Stimulated activated CD4-positive, alpha-beta T cell treated with anti-CD3 and anti-CD28 coated beads, Interleukin-12 subunit alpha, Interleukin-12 subunit beta, amount 100 ng/mL, for 4 hours (primary cell): ENCODE data around the gene BAZ1B.
"Not testable (repeated sequence)": the region's sequence is repeated elsewhere in the genome, so short reads cannot be mapped to it uniquely, and the experiment has no call there.

Experiments used
- DNase-seq: peaks from one replicate; pipeline ENCODE4 v3.0.0-alpha.2; 2020

BAZ1B gene

DNA sequence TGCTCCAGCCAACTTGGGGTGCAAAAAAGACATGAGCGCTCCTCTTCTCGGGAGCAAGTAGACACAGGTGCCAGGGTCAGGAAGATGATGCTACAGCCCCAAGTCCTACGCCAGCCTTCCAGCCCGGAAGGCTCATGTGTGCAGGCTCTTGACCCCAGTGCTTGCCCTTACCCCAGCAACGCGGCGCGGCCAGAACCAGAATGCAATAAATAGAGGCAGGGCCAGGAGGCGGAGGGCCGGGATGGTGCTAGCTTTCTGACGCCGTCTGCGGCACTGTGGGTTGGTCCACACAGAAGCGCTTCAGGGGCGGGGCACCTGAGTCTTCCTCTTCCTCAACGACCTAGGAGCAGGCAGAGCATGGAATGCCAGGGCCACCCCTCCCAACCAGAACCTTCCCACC, 15.0 kb upstream of the BAZ1B start:
- DNase-seq: no peak

DNA sequence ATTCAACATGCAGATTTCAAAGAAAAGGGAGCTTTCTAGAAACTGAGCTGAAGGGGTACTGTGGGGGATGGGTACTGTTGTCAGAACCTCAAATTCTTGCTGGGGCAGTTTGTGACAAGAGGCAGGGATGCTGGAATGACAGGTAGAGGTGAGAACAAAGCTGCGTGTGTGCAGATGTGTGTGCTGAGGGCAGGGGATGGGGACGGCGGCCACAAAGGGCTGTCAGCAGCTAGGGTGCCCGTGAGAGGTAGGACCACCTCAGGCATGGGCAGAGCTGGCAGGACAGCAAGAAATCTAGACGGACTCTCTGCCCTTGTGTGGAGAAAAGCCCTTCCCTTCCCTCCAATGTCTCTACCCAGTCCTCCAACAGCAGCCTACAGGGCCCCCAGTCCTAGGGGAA, 14.4 kb upstream of the BAZ1B start:
- no peak for DNase-seq

DNA sequence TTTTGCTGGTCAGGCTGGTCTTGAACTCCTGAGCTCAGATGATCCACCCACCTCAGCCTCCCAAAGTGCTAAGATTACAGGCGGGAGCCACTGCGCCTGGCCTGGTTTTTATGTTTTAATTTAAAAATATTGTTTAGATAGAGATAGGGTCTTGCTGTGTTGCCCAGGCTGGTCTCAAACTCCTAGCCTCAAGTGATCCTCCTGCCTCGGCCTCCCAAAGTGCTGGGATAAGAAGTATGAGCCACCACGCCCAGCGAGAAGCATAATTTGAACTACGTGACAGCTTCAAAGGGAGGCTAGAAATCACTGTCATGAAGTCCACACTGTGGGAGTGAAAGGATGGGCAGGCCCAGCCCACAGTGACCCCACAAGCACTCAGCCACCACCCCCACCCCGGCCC, 13.8 kb upstream of the BAZ1B start:
- DNase-seq: not testable (repeated sequence)

DNA sequence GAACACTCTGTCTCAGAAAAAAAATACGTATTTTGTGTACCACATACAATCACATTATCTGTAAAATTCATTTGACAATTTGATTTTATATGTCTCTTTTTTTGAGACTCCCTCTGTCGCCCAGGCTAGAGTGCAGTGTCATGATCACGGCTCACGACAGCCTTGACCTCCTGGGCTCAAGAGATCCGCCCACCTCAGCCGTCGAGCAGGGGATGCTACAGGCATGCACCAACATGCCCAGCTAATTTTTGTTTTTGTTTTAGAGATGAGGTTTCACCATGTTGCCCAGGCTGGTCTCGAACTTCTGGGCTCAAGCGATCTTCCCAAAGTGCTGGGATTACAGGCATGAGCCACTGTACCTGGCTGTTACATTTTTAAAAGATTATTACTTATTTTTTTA, 11.6 kb upstream of the BAZ1B start:
- DNase-seq: no peak

DNA sequence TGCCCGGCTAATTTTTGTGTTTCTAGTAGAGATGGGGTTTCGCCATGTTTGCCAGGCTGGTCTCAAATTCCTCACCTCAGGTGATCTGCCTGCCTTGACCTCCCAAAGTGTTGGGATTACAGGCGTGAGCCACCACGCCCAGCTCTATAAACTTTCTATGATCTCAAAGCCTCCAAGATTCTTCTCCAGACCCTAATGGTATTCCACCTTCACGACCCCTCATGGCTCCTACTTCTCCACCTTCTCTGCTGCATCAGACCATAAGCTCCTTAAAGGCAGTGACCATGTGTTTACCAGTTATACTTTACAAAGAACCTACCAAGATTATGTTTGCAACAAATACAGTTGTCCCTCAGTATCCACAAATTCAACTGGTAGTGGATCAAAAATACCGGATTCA, 10.1 kb upstream of the BAZ1B start:
- DNase-seq: no peak

DNA sequence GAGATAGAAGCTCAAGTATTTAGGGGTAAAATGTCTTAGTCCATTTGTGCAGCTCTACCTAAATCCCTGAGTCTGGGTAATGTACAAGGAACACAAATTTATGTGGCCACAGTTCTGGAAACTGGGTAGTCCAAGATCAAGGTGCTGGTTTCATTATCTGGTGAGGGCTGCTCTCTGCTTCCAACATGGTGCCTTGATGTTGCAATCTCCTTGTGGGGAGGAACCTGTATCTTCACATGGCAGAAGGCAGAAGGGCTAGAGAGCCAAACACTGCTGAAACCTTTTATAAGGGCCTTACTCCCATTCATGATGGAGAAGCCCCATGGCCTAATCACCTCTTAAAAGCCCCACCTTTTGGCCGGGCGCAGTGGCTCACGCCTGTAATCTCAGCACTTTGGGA, 8.7 kb upstream of the BAZ1B start:
- no peak for DNase-seq

DNA sequence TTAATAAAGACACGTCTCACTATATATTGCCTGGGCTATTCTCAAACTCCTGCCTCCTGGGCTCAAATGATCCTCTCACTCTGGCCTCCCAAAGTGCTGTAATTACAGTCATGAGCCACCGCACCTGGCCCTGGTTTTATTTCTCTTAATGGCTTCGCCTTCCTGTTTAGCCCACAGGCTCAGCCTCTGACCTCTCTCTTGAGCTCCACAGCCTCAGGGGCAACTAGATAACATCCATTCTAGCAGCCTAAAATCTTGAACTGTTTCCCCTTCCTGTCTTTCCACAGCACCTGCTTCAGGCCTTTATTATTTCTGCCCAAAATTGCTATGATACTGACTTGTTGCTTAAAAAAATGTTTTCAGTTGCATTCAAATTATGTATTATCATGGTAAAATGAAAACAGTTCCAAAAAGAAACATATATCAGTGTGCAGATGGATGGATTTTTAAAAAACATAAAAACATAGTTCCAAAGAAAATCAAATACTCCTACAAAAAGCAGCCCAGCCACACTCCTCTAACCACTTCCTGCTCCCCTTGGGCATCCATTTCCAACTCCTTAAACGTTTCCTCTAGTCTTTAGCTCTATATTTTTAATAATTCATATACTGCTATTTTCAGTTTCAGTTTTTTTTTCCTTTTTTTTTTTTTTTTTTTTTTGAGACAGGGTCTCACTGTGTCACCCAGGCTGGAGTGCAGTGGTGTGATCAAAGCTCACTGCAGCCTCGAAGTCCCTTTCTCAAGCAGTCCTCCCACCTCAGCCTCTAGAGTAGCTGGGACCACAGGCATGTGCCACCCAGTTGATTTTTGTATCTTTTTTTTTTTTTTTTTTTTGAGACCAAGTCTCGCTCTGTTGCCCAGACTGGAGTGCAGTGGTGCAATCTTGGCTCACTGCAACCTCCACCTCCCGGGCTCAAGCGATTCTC, 5.1 kb upstream of the BAZ1B start:
- DNase-seq: no peak

DNA sequence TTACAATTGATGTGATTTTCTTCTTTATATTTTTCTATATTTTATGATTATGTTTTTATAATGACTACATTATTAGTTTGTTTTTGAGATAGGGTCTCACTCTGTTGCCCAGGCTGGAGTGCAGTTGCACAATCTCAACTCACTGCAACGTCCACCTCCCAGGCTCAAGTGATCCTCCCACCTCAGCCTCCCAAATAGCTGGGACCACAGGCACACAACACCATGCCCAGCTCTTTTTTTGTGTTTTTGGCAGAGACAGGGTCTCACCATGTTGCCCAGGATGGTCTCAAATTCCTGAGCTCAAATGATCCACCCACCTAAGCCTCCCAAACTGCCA, 4.0 kb upstream of the BAZ1B start:
- DNase-seq: not testable (repeated sequence)

DNA sequence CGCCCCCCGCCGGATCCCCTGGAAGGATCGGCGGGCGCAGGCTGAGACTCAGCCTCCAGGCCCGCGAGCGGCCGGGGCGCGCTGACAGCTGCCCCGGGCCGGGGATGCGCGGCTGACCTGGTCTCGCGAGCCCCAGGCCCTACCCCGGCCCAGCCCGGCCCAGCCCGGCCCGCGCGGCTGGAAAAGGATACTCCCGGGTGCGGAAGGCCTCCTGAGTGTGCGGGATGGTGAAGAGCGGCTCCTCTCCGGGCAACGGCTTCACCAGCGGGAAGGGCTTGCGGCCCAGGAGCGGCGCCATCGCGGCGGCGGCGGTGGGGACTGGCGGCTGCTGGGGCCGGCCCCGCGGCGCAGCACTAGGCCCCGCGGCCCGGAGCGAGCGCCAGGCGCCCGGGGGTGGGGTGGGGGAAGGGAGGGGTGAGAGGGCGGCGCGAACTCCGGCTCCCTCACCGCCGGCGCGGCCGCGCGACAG, 423 bp downstream of the BAZ1B start:
- DNase-seq: peak; percentile 68

DNA sequence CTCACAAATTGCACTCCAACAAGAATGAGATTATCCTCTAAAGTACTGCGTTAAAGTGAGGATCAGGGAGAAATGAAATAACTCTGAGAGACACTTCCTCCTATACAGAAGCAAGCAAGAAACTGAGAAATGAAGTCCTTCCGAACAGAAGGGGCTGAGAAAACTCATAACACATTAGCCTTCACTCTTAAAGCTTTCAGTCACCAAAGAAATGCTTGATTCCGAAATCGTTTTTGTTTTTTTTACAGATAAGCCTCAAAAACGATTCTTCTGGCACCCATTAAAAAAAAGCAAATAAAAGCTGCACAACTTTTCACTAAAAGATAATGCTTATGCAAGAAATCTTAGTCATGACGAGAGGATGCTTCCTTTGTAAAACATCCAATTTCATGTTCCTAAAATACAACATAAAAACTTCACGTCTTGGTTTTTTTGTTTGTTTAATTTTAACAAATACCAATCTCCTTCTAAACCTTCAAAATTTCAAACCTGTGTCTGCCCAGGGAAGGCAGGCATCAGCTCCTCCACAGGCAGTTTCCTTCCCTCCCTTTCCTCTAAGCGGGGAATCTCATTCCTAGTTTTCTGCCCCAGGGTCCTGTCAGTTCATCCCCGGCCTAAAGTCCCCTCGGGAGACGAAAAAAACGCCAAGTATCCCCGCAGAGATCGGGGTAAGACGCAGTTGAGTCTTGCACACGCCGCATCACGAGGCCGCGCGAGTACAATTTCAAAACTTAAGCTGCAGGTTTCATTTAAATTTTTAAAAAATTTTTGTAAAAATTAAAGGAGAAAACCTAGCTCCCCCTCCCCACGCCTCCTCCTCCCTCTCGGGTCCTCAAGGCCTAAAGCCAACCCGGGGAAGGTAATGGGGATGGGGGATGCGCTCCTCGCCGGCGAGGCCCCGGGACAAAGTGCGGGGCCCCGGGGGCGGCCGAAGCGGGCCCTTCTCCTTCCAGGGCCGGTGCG, 1.1 kb downstream of the BAZ1B start:
- DNase-seq: no peak

DNA sequence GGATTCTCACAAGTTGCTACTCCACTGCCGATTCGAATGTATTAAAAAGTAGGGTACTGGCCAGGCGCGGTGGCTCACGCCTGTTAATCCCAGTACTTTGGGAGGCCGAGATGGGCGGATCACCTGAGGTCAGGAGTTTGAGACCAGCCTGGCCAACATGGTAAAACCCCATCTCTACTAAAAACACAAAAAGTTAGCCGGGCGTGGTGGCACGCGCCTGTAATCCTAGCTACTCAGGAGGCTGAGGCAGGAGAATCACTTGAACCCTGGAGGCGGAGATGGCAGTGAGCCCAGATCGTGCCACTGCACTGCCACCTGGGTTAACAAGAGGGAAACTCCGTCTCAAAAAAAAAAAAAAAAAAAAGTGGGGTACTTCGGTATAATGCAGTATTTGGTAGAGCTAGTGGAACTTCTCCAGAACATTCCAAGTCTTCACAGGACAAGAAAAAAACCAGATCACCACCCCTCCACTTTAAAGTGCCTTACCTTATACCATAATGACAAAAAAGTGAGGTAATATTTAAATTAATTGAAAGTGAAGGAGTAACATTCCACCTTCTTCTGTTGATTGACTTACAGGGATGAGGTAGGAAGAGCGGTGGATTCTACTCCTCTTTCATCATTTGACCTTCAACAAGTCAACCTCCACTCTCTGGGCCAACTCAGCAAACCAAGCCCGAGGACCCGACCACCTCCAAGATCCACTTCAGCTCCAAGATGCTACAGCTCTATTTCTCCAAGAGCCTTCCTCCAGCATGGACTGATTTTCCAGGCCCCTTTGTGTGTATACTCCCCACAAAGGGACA, 2.0 kb downstream of the BAZ1B start:
- DNase-seq: no peak

DNA sequence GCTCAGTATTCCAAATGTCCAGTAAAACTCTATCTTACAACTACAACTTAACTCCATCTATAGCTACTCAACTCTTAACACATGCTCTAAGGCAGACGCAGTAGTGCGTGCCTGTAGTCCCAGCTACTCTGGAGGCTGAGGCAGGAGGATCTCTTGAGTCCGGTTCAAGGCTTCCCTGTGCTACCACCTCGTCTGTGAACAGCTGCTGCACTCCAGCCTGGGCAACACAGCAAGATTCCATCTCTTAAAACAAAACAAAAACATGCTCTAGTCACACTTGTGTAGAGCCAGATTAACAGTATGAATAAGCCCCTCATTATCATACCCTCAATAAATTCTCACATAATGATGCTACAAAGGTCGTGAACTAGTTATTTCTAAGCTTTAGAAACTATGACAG, 3.6 kb downstream of the BAZ1B start:
- no peak for DNase-seq

DNA sequence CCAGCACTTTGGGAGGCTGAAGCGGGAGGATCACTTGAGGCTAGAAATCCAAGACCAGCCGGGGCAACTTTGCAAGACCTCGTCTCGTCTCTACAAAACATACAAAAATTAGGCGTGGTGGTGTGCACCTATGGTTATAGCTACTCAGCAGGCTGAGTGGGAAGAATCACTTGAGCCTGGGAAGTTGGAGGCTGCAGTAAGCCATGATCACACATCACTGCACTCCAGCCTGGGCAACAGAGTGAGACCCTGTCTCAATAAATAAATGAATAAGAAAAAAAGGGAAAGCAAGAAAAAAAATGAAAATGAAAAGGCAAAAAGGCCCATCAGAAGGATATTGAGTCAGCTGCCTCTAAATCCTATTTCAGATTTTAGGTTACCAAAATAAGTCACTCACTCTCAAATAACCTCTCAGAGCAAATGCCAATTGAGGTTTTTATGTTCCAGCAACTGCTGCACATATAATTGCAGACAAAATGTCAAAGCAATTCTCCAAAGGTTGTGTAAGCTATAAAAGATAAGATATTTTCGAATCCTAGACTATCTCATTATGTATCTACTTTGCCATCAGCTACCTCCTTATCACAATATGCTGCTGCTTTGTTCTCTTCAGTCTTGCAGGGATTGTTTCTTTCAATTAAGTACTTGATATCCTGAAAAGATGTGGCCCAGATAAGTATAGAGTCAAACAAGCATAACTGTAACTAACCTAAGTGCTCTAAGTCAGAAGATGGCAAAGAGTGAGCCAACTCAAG, 4.7 kb downstream of the BAZ1B start:
- no peak for DNase-seq

DNA sequence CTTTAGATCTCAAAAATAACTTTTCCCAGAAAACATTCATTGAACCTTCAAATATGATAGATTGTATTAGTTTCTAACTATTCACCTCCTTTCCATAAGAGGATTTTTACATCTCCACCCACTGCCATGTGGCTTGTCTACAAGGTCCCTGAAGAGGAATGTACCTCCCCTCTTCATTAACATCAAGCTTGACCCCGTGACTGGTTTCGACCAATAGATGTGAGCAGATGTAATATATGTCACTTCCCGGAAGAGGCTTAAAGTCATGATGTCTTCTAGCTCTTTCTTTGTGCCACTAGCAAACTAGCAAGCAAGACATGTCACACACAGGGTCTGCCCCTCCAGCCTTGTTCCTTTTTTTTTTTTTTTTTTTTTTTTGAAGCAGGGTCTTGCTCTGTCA, 6.9 kb downstream of the BAZ1B start:
- DNase-seq: no peak

DNA sequence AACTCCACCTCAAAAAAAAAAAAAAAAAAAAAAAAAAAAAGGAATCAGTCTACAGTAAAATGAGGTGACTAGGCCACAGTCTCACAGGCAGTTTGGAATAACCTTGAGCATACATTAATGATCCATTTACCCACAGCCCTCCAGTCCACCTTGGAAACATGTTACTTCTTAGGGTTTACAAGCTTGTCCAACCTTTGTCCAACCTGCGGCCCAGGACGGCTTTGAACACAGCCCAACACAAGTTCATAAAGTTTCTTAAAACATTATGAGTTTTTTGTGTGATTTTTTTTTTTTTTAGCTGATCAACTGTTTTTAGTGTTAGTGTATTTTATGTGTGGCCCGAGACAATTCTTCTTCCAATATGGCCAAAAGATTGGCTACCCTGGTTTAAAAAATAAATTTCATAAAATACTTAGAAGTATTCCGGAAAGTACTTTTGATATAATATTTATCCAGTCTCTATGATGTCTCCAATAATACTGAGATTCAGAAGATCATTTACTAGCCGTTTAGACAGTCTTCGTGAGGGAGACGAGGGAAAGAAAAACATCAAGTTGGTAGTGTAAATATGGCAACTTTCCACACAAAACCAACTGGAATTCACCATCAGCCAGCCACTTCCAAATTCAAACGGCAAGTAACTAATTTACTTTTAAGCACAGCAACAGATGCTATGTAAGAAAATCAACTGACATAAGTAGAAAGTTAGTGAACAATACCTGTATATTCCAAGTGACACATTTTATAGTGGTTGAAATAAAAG, 9.9 kb downstream of the BAZ1B start:
- DNase-seq: no peak

DNA sequence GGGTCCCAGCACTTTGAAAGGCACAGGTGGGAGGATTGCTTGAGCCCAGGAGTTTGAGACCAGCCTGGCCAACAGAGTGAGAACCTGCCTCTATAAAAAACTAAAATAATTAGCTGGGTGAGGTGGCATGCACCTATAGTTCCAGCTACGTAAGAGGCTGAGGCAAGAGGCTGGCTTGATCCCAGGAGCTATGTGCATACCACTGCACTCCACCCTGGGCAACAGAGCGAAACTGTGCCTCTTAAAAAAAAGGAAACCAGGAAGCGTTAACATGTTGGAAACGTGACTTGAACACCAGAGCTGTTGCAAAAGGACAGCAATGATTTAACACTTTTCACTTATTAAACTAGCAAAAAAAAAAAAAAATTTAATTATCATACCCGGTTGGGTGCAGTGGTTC, 12.6 kb downstream of the BAZ1B start:
- DNase-seq: no peak

DNA sequence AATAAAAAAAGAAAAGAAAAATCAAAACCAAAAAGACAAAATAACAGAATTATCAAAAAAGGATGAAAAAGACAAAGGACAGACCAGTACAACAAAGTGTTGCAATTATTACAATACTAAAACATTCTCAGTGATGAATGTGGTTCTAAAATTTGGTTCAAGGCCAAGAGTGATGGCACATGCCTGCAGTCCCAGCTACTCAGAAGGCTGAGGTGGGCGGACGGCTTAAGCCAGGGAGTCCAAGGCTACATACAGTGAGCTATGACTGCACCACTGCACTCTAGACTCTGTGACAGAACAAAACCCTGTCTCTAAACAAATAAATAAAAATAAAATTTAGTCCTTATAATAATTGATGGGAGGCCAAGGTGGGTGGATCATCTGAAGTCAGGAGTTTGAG, 14.5 kb downstream of the BAZ1B start:
- DNase-seq: no peak

DNA sequence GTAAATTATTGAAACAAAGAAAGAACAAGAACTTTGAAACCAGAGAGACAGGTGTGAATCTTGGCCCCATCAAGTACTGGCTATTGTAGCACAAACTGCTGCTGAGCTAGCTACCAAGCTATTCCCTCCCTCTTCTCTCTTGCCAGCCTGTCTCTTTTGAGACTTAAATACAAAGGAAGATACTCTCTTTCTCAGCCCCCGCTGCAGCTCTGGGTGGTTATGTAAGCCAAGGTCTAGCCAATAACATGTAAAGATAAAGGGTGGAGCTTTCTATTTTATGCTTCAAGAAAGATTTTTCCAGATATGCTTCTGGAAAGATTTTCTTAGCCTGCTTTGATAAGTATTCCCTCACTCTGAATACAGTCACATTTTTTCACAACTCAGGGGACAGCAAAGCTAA, 17.2 kb downstream of the BAZ1B start:
- DNase-seq: no peak

DNA sequence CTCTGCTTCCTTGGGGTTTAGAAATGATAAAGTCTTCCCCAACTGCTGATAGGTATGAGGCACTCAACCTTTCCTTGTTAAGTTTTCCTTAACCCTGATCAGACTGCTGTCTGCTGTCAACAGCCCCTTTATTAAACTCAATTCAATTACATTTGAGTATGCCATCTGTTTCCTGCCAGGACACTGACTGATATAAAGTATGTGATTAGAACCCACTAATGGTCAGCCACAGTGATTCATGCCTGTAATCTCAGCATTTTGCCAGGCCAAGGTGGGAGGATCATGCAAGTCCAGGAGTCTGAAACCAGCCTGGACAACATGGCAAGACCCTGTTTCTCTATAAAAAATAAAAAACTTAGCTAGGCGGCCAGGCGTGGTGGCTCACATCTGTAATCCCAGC, 18.1 kb downstream of the BAZ1B start:
- no peak for DNase-seq

DNA sequence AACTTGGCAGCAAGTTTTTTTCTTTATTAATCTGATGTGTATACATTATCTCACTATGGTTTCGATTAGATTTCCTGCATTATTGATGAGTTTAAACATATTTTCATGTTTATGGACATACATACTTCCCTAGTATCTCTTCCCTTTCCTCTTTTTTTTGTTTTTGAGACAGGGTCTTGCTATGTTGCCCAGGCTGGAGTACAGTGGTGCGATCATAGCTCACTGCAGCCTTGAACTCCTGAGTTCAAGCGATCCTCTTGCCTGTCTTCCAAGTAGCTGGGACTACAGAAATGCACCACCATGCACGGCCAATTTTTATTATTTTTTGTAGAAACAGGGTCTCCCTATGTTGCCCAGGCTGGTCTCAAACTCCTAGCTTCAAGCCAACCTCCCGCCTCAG, 18.9 kb downstream of the BAZ1B start:
- no peak for DNase-seq

DNA sequence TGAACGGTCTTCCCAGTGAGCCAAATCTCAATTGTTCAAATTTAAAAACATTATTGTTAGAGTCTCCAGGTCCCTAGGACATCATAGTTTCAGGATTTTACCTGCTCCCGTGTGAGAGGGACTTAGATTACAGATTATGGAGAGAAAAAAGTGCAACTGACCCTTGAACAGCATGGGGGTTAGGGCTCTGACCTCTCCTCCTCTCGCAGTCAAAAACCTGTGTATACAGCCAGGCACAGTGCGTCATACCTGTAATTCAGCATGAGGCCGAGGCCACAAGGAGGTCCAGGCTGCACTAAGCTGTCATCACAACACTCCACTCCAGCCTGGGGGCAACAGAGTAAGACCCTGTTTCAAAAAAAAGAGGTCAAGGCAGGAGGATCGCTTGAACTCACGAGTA, 25.5 kb downstream of the BAZ1B start:
- DNase-seq: no peak

DNA sequence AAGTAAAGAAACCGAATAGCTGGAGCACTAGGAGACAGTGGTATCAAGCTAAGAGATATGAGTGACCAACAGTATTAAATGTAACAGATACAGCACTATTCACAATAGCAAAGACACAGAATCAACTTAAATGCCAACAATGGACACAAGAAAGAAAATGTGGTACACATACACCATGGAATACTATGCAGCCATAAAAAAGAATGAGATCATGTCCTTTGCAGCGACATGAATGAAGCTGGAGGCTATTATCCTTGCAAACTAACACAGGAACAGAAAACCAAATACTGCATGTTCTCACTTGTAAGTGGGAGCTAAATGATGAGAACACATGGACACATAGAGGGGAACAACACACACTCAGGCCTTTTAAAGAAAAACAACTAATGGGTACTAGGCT, 26.6 kb downstream of the BAZ1B start:
- DNase-seq: not testable (repeated sequence)
